GM19452 (cell line): Measurements from ENCODE around the gene NUDT22.

Experiments
- ATAC-seq: cut with Tn5 transposase; IDR thresholded peaks from one replicate; pipeline ENCODE4 v1.9.1; 2021; ENCODE audit not compliant: unreplicated experiment

NUDT22 gene

GRCh38 chr11:64268893-64269539, 42.9 kb downstream of the NUDT22 start:
- no peak for ATAC-seq

DNA sequence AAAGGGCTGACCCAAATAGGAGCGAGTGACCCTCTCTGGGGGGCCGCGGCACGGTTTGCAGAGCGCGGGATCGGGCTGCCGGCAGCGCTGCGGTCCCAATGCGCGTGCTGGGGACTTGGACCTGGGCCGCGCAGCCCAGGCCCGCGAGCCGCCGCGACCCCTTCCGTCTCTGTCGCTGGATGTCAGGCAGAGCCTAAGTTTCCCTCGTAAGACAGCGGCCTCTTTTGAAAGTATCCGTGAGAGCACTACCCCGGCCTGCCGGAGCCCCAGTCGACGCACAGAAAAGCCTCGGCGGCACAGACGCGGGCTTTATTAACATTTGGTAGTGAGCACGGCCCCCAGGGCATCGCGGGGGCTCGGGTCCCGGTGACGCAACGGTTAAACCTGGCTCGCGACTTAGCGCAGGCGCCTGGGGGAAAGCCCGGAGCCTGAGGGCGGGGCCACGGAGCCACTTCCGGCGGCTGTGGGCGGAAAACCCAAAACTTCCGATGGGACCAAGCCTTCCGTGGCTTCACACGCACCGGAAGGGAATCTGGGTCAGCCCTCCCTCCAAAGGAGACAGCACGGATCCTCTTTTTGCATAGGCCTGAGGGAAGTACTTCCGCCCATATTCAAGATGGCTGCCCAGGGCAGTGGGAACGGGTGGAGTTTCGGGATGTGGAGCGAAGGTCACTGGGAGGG, 43.6 kb downstream of the NUDT22 start:
- ATAC-seq = peak; percentile 64

GRCh38 chr11:64275031-64275800, 49.1 kb downstream of the NUDT22 start:
- ATAC-seq = no peak

DNA sequence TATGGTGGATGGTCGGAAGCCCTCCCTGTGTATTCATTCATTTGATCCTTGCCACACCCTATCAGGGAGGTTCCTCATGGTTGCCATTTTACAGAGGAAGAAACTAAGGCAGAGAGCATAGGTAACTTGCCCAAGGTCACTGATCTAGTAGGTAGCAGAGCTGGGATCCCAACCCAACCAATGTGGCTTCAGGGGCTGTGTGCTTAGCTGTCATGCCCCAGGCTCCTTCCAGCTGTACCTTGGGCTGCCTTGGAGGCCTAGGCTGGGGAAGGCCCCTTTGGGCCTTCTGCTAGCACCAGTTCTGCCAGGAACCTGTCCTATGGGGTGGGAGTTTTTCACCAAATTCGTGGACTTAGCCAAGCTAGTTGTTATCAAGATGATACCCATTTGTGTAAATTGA, 49.8 kb downstream of the NUDT22 start:
- ATAC-seq = no peak

- no peak for ATAC-seq
Observed at GRCh38 chr11:64276653-64277431, 50.8 kb downstream of the NUDT22 start.

DNA sequence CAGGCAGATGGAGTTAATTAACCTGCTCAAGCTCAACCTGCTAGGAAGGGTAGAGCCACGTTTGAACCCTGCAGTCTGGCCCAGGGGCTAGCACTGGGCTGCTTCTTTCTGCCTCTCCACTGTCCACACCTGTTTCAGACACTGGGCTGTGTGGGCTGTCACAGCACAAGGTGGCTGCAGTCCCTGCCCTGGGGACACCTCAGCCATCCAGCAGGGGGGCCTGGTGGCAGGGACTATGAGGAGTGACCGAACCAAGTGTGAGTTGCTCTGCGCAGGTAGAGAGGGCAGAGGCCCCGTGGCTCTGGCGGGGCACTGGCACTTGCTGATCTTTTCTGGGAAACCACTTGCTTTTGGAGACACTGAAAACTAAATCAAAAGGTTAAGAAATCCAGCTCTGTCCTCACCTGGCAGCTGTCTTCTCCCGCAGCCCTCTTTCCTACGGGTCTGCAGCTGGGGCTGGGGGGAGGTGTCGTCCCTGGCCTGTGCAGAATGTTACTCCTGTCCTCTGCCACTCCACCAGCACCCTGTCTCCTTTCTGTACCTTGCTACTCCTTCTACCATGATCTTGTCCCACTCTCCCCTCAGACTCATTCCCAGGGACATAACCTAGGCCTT, 52.6 kb downstream of the NUDT22 start:
- ATAC-seq = no peak
